Measurements from ENCODE around the gene CKS2. TPM values are rescaled to one million over a fixed set of nuclear protein-coding genes. Genes with fewer than 3 reads are reported as not detected.

Gene CKS2
- total RNA-seq, 1 donor: 17.0 TPM

- H3K36me3 ChIP-seq (ENCODE audit: insufficient read depth, low read length): peaks cover 44% of the 10 kb centered on the region
- H3K4me1 ChIP-seq (ENCODE audit: insufficient read depth, low read length): no peaks in the 10 kb centered on the region
- H3K27me3 ChIP-seq (ENCODE audit: insufficient read depth, low read length): no peaks in the 10 kb centered on the region
- no peak overlapping the region for H3K4me3 ChIP-seq (ENCODE audit: insufficient read depth, low read length)
- TF ChIP-seq CTCF (IDR thresholded peaks at IDR 0.05; ENCODE audit: extremely low read depth, low read depth, low read length): no peak
- DNase-seq (ENCODE audit: insufficient read length, low spot score, missing footprints): peak; percentile 50
- no peaks in the 10 kb centered on the region for H3K9me3 ChIP-seq (ENCODE audit: low read depth, low read length)
- no peaks in the 10 kb centered on the region for H4K20me1 ChIP-seq (ENCODE audit: insufficient read depth, low read length)
- H3K4me2 ChIP-seq (ENCODE audit: insufficient read depth, low read length): no peak overlapping the region
- H3K79me2 ChIP-seq (ENCODE audit: insufficient read depth, low read length): no peaks in the 10 kb centered on the region
- no peak overlapping the region for H3K27ac ChIP-seq (ENCODE audit: low read depth, low read length)
- H2AFZ ChIP-seq (ENCODE audit: low read length): no peak overlapping the region
These were observed 51.0 kb downstream of the CKS2 start for GRCh38 chr9:89361816-89362646.

GRCh38 chr9:89362647-89363310 is 51.8 kb downstream of the CKS2 start:
- Histone ChIP-seq H3K27me3 (ENCODE audit: insufficient read depth, low read length) (no peaks in the 10 kb centered on the region), H4K20me1 (ENCODE audit: insufficient read depth, low read length) (no peaks in the 10 kb centered on the region), H3K4me2 (ENCODE audit: insufficient read depth, low read length) (no peak overlapping the region), H3K4me3 (ENCODE audit: insufficient read depth, low read length) (no peak overlapping the region), H3K9me3 (ENCODE audit: low read depth, low read length) (no peaks in the 10 kb centered on the region), H3K4me1 (ENCODE audit: insufficient read depth, low read length) (no peaks in the 10 kb centered on the region), H2AFZ (ENCODE audit: low read length) (no peak overlapping the region), H3K79me2 (ENCODE audit: insufficient read depth, low read length) (no peaks in the 10 kb centered on the region), H3K27ac (ENCODE audit: low read depth, low read length) (no peak overlapping the region), H3K36me3 (ENCODE audit: insufficient read depth, low read length) (peaks cover 36% of the 10 kb centered on the region)
- no peak for TF ChIP-seq CTCF (IDR thresholded peaks at IDR 0.05; ENCODE audit: extremely low read depth, low read depth, low read length)
- peak; percentile 38 for DNase-seq (ENCODE audit: insufficient read length, low spot score, missing footprints)

GRCh38 chr9:89363311-89363670 is 52.3 kb downstream of the CKS2 start:
- Histone ChIP-seq H2AFZ (ENCODE audit: low read length) (no peak overlapping the region), H3K9me3 (ENCODE audit: low read depth, low read length) (no peaks in the 10 kb centered on the region), H3K4me1 (ENCODE audit: insufficient read depth, low read length) (no peaks in the 10 kb centered on the region)

More at GRCh38 chr9:89363311-89363670, 52.3 kb downstream of the CKS2 start:
- Histone ChIP-seq H3K36me3 (ENCODE audit: insufficient read depth, low read length) (peaks cover 33% of the 10 kb centered on the region), H3K4me2 (ENCODE audit: insufficient read depth, low read length) (no peak overlapping the region), H3K27me3 (ENCODE audit: insufficient read depth, low read length) (no peaks in the 10 kb centered on the region), H4K20me1 (ENCODE audit: insufficient read depth, low read length) (no peaks in the 10 kb centered on the region), H3K4me3 (ENCODE audit: insufficient read depth, low read length) (no peak overlapping the region), H3K79me2 (ENCODE audit: insufficient read depth, low read length) (no peaks in the 10 kb centered on the region), H3K27ac (ENCODE audit: low read depth, low read length) (no peak overlapping the region)
- no peak for TF ChIP-seq CTCF (IDR thresholded peaks at IDR 0.05; ENCODE audit: extremely low read depth, low read depth, low read length)
- peak; percentile 38 for DNase-seq (ENCODE audit: insufficient read length, low spot score, missing footprints)
